C4-2B (cell line): Measurements from ENCODE around the gene WBP2.
"Not testable (repeated sequence)": the region's sequence is repeated elsewhere in the genome, so short reads cannot be mapped to it uniquely, and the experiment has no call there.

Experiments used
- CTCF ChIP-seq: fragments of 450-650 bp; conservative IDR thresholded peaks from 2 replicates; pipeline ENCODE4 v1.5.1; 2017; ENCODE audit warnings: mild to moderate bottlenecking
- ZFX ChIP-seq: fragments of 450-650 bp; IDR thresholded peaks from 2 replicates; pipeline ENCODE4 v1.6.1; 2017

GRCh38 chr17:75859358-75859757 is 4.2 kb upstream of the WBP2 start:
- TF ChIP-seq CTCF, ZFX: not testable (repeated sequence)
